Measurements from ENCODE around the gene TSPO2.

Gene TSPO2

GRCh38 chr6:41053041-41053440, 10.8 kb downstream of the TSPO2 start, which contains the start of gene APOBEC2:
APOBEC2 (plus strand) TSS chr6:41053202; CDS start chr6:41053348, 146 bp downstream.
- no peak for DNase-seq

GRCh38 chr6:41054511-41054910, 12.2 kb downstream of the TSPO2 start:
- DNase-seq: no peak

GRCh38 chr6:41055149-41055548, 12.9 kb downstream of the TSPO2 start:
- DNase-seq: no peak

- no peak for DNase-seq
These were observed 14.7 kb downstream of the TSPO2 start for GRCh38 chr6:41056768-41057490.

- no peak for DNase-seq
These were observed 16.5 kb downstream of the TSPO2 start for GRCh38 chr6:41058783-41059181.

GRCh38 chr6:41059556-41059955, 17.3 kb downstream of the TSPO2 start:
- peak; percentile 63 for DNase-seq

- no peak for DNase-seq
These were observed 19.0 kb downstream of the TSPO2 start for GRCh38 chr6:41061196-41061726.

GRCh38 chr6:41062056-41062455, 19.8 kb downstream of the TSPO2 start:
- DNase-seq: no peak

GRCh38 chr6:41063884-41064285, 21.6 kb downstream of the TSPO2 start:
- DNase-seq: no peak

- no peak for DNase-seq
These were observed 22.6 kb downstream of the TSPO2 start for GRCh38 chr6:41064841-41065240.

GRCh38 chr6:41065550-41066026, 23.3 kb downstream of the TSPO2 start:
- DNase-seq: no peak

GRCh38 chr6:41066867-41067304, 24.6 kb downstream of the TSPO2 start:
- DNase-seq: peak; percentile 76

- no peak for DNase-seq
These were observed 29.2 kb downstream of the TSPO2 start for GRCh38 chr6:41071501-41071922.

GRCh38 chr6:41071923-41072835, 29.9 kb downstream of the TSPO2 start, which contains the start of gene OARD1:
OARD1 (minus strand) TSS chr6:41072356; CDS start chr6:41071634, 722 bp downstream.
- DNase-seq: peak; percentile 99

- DNase-seq: peak; percentile 99
These were observed 30.6 kb downstream of the TSPO2 start, which contains the start of gene NFYA for GRCh38 chr6:41072836-41073202. NFYA (plus strand) TSS chr6:41072974; CDS start chr6:41079090, 6,116 bp downstream.

GRCh38 chr6:41073203-41073967, 31.1 kb downstream of the TSPO2 start:
- peak; percentile 83 for DNase-seq

- peak; percentile 36 for DNase-seq
These were observed 31.9 kb downstream of the TSPO2 start for GRCh38 chr6:41073968-41074691.

- DNase-seq: no peak
These were observed 32.6 kb downstream of the TSPO2 start for GRCh38 chr6:41074692-41075436.

GRCh38 chr6:41075651-41076626, 33.7 kb downstream of the TSPO2 start:
- DNase-seq: no peak

- DNase-seq: no peak
These were observed 35.3 kb downstream of the TSPO2 start for GRCh38 chr6:41077536-41077935.
